Natural killer cell (primary cell): ENCODE data around the gene DOCK9. TPM values are rescaled to one million over a fixed set of nuclear protein-coding genes. Genes with fewer than 3 reads are reported as not detected.

Experiments used
- ATAC-seq, 3 donors: fragments of 150-1000 bp in 2 of 3; fragments of 200-7000 bp in 1 of 3; cut with Tn5 transposase; 1 replicate in 1 of 3; 2 replicates in 2 of 3; pipeline ENCODE4 v1.10.0; 2021; ENCODE audit warnings: mild to moderate bottlenecking in 2 of 3, moderate library complexity in 2 of 3
- DNase-seq, 2 donors: peaks; one replicate each; pipeline versions ENCODE4 v3.0.0 to v3.0.0-alpha.2; 2013 to 2021; ENCODE audit warnings: mixed read lengths in 1 of 2
- H3K27ac ChIP-seq: one replicate; pipeline ENCODE4 v1.5.1; 2013; ENCODE audit warnings: mild to moderate bottlenecking, low read length
- H3K27me3 ChIP-seq: one replicate; pipeline ENCODE4 v1.6.1; 2013; ENCODE audit warnings: low read length; ENCODE audit not compliant: control insufficient read depth, insufficient read depth
- H3K36me3 ChIP-seq: one replicate; pipeline ENCODE4 v1.6.1; 2013; ENCODE audit warnings: low read length; ENCODE audit not compliant: control insufficient read depth, insufficient read depth
- H3K4me1 ChIP-seq: one replicate; pipeline ENCODE4 v1.6.1; 2013; ENCODE audit warnings: low read length; ENCODE audit not compliant: control insufficient read depth, insufficient read depth
- H3K4me3 ChIP-seq: one replicate; pipeline ENCODE4 v1.5.1; 2013; ENCODE audit warnings: low read length
- H3K9me3 ChIP-seq: one replicate; pipeline ENCODE4 v1.6.1; 2013; ENCODE audit warnings: low read length; ENCODE audit not compliant: control insufficient read depth, insufficient read depth
- H3K27ac Mint-ChIP-seq, 2 donors: one replicate each; pipeline ENCODE4 v1.8.0; 2022; ENCODE audit warnings: mild to moderate bottlenecking in 2 of 2, mixed read lengths in 2 of 2, moderate library complexity in 1 of 2
- H3K27me3 Mint-ChIP-seq, 2 donors: one replicate each; pipeline ENCODE4 v1.8.0; 2022; ENCODE audit warnings: low read depth in 2 of 2, mixed read lengths in 2 of 2
- H3K36me3 Mint-ChIP-seq: one replicate; pipeline ENCODE4 v1.8.0; 2022; ENCODE audit warnings: mixed read lengths
- H3K4me1 Mint-ChIP-seq, 2 donors: one replicate each; pipeline ENCODE4 v1.8.0; 2022; ENCODE audit warnings: mixed read lengths in 2 of 2
- H3K4me3 Mint-ChIP-seq: one replicate; pipeline ENCODE4 v1.8.0; 2022; ENCODE audit warnings: mild to moderate bottlenecking, moderate library complexity, mixed read lengths
- H3K9me3 Mint-ChIP-seq, 2 donors: one replicate each; pipeline ENCODE4 v1.8.0; 2022; ENCODE audit warnings: mixed read lengths in 2 of 2
- CTCF ChIP-seq: fragments of 200-600 bp; IDR thresholded peaks from one replicate; pipeline ENCODE4 v1.8.0; 2022; ENCODE audit warnings: antibody characterized with exemption
- WGBS: methylation state at CpG from one replicate; pipeline ENCODE4 v1.1.7; 2013; ENCODE audit warnings: missing lambda C conversion rate; ENCODE audit not compliant: insufficient coverage; 5-methylcytosine and 5-hydroxymethylcytosine counted together
- intact Hi-C: fragments of 100-400 bp; cut with micrococcal nuclease; formaldehyde crosslinking; loops from one replicate; pipeline ENCODE4 v1.14.2; 2022
- total RNA-seq, 4 donors: library from RNA; stranded (reverse); fragments of 120-200 nt in 1 of 4; gene quantifications; one replicate each; pipeline versions ENCODE4 v1.2.3 to v1.2.4, GENCODE V29; 2013 to 2022

The DOCK9 gene
- total RNA-seq, 3 donors from 2014 or later (not counting 1 experiment from before 2014, with no cell fraction given), result 31.5 to 42.5 (median 40.9) TPM

GRCh38 chr13:98951266-98951665, 26.6 kb downstream of the DOCK9 start:
- no peaks in the 10 kb centered on the region for H3K4me1 ChIP-seq
- intact Hi-C loops, result no loop called here
- H3K27me3 ChIP-seq, result no peaks in the 10 kb centered on the region
- no peak for TF ChIP-seq CTCF
- no peaks in the 10 kb centered on the region for H3K27me3 Mint-ChIP-seq
- H3K4me3 Mint-ChIP-seq, result no peak overlapping the region
- H3K4me3 ChIP-seq, result no peak overlapping the region
- no peak for ATAC-seq
- H3K27ac Mint-ChIP-seq, result no peak overlapping the region
- H3K36me3 Mint-ChIP-seq, result no peaks in the 10 kb centered on the region
- peaks cover 0 to 13% of the 10 kb centered on the region in 2 donors for H3K4me1 Mint-ChIP-seq
- DNase-seq, result no peak
- no peak overlapping the region for H3K27ac ChIP-seq
- H3K9me3 ChIP-seq, result no peaks in the 10 kb centered on the region
- 76% methylated on average over 5 of the region's 6 CpGs for WGBS
- H3K36me3 ChIP-seq, result peaks cover 2% of the 10 kb centered on the region
- H3K9me3 Mint-ChIP-seq, result no peaks in the 10 kb centered on the region

DNA sequence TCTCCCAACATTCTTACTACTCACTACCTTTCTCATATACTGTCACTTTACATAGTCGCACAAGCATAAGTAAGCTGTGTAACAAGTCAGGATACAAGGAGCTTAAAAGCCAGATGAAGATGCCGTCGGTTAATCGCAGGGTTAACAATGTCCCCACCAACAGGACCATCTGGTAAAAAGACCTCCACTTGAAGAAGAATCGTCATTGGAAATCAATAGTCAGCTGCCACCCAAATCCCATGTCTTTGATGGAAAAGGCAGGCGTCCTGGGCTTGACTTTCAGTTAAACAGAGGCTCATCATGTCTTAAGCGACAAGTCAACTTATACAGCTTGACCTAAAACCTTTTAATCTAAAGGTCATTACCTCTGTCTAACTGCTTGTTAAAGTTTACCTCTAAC, 27.2 kb downstream of the DOCK9 start:
- no peak for TF ChIP-seq CTCF
- DNase-seq, result no peak
- Histone ChIP-seq H3K9me3 (no peaks in the 10 kb centered on the region), H3K27me3 (no peaks in the 10 kb centered on the region), H3K4me1 (no peaks in the 10 kb centered on the region), H3K4me3 (no peak overlapping the region), H3K36me3 (peaks cover 2% of the 10 kb centered on the region), H3K27ac (no peak overlapping the region)
- 98% methylated on average over 7 of the region's 7 CpGs for WGBS
- no peaks in the 10 kb centered on the region for H3K9me3 Mint-ChIP-seq
- intact Hi-C loops, result no loop called here
- H3K27me3 Mint-ChIP-seq, result no peaks in the 10 kb centered on the region
- H3K36me3 Mint-ChIP-seq, result no peaks in the 10 kb centered on the region
- H3K27ac Mint-ChIP-seq, result no peak overlapping the region
- no peak overlapping the region for H3K4me3 Mint-ChIP-seq
- no peak for ATAC-seq
- H3K4me1 Mint-ChIP-seq, result peaks cover 0 to 13% of the 10 kb centered on the region in 2 donors

DNA sequence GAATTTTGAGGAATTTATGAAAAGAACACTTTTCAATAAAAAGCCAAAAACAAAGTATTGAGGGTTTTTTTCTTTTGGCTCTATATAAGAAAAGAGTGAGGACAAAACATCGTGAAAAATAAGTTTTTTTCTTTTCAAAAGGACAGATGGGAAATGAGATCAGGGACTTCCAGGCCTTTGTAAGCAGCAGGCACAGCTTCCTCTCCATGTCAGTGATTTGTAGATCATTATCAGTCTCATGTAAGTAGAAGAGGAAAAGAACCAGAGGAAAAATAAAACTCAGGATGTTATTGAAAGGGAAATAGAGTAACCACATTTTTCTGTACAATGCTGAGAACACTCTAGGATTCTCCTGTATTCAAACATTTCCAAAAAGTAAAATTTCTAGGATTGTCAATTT, 29.9 kb downstream of the DOCK9 start:
- H3K27ac Mint-ChIP-seq, result no peak overlapping the region
- Histone ChIP-seq H3K27me3 (no peaks in the 10 kb centered on the region), H3K4me3 (no peak overlapping the region), H3K36me3 (no peaks in the 10 kb centered on the region), H3K27ac (no peak overlapping the region), H3K9me3 (no peaks in the 10 kb centered on the region), H3K4me1 (no peaks in the 10 kb centered on the region)
- no peaks in the 10 kb centered on the region for H3K27me3 Mint-ChIP-seq
- H3K9me3 Mint-ChIP-seq, result no peaks in the 10 kb centered on the region
- ATAC-seq, result no peak
- WGBS, result 18% methylated on average over 1 of the region's 1 CpG
- intact Hi-C loops, result no loop called here
- H3K4me1 Mint-ChIP-seq, result peaks cover 0 to 13% of the 10 kb centered on the region in 2 donors
- TF ChIP-seq CTCF, result no peak
- no peaks in the 10 kb centered on the region for H3K36me3 Mint-ChIP-seq
- H3K4me3 Mint-ChIP-seq, result no peak overlapping the region
- no peak for DNase-seq

DNA sequence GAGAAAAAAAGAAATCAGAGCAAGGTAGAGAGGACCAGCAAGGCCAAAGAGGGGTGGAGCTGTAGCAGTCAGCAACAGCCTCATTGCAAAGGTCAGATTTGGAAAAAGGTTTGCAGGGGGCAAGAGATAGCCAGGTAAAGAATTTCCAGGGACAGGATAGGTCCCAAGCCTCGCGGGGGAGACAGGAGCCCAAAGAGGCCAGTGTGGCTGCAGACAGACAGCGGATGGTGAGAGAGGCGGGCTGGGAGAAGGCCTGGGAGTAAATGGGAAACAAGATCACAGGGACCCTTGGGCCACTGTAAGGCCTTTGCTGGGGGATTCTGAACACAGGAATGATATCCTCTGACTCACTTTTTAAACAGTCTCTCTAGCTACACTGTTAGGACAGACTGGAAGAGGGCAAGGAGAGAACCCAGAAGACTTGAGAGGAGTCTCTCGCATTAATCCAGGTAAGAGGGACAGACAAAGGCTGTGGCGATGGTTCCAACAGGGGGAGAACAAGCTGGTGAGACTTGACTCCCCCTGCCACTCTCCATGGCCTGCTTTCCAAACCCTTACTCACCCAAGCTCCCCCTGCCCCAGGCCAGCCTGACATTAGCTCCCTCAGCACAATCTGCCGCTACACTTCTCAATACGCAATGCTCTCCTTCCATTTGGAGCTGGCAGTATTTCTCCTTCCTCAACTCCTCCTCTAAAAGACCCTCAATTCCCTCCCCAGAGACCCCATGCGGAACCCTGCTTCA, 31.8 kb downstream of the DOCK9 start:
- no peak for ATAC-seq
- Histone ChIP-seq H3K27ac (no peak overlapping the region), H3K4me1 (no peaks in the 10 kb centered on the region), H3K9me3 (no peaks in the 10 kb centered on the region), H3K27me3 (no peaks in the 10 kb centered on the region), H3K36me3 (no peaks in the 10 kb centered on the region), H3K4me3 (no peak overlapping the region)
- Mint-ChIP-seq H3K36me3 (no peaks in the 10 kb centered on the region), H3K4me3 (no peak overlapping the region), H3K4me1 (peaks cover 0 to 8% of the 10 kb centered on the region in 2 donors), H3K9me3 (no peaks in the 10 kb centered on the region), H3K27ac (no peak overlapping the region), H3K27me3 (no peaks in the 10 kb centered on the region)
- intact Hi-C loops, result no loop called here
- no peak for TF ChIP-seq CTCF
- DNase-seq, result no peak
- 97% methylated on average over 9 of the region's 9 CpGs for WGBS
